Fibroblast of skin of abdomen (primary cell): ENCODE measurements around the gene CPXM2.

Experiments
- DNase-seq: peaks from one replicate; pipeline ENCODE4 v3.0.0-alpha.2; 2013

Gene CPXM2

DNA sequence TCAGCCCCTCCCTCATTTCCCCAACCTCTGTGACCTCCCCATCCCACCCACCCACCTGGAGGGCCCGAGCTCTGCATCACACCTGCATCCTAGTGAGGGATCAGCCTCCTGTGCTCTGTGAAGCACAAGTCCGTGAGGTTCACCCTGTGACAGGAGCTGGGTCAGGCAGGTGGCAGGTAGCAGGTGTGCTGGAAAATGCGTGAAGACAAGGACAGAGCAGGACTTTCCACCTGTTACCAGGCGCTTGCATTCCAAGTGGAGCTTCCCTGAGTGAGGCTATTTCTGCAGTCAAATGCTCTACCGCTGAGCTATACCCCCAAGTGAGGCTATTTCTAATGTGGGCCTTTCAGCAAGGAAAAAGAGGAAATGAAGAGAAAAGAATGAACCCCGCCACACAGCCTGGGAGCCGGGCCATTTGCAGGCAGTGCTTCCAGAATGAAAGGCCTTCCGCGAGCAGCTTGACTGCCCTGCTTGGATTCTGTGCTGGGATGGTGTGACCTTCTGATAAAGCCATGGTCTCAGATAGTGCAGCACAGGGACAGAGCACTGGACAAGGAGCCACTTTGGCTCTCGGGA lies 13.3 kb upstream of the CPXM2 start:
- no peak for DNase-seq

DNA sequence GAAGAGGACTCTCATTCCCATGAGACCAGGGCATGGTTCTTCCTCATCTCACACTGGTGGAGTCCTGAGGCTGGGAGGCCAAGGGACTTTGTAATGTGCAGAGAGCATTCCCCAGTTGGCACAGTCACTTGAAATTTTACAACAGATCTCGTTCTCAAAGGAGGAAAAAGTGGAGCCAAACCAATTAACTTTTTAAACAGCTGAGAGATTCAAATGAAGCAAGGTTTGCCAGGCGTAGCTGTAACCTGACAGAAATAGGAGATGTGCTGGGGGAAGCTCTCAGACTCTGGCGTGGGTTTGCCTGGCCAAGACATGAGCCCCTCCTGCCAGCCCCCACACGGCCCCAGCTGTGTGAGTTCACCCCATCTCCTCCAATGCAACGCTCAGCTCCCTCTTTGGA lies 12.0 kb upstream of the CPXM2 start:
- DNase-seq, result no peak

DNA sequence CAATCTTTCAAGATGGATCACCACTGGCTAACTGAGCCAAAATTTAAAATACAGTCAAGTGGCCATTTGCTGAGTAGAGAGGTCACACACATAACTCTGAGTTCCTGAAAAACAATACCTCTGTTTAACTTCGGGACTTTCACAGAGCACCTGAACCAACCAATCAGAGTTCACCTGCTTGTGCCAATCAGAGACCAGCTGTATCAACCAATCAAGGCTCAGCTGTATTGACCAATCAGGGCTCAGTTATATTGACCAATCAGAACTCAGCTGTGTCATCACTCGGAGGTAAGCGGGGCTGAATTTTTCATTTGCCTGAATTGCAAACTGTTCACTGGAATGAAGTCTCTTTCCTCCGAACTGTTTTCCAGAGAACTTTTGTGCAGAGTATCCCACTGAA lies 10.0 kb upstream of the CPXM2 start:
- no peak for DNase-seq

DNA sequence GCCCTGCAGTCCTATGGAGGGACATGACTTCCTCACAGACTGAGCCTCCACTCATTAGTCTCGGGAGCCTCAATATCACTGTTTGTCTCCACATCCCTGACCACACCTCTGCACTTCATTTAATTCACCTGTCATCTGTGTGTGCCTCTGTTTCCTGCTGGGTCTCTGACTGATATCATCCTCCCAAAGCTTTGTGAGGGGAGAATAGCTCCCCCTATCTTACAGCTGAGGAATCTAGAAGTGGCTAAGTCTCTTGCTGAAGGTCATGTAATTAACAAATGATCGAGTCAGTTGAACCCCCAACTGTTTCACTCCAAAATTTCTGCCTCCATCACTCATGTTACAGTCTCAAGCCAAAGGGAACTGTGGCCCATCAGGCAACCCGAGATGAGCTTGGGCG lies 5.5 kb upstream of the CPXM2 start:
- DNase-seq, result no peak

DNA sequence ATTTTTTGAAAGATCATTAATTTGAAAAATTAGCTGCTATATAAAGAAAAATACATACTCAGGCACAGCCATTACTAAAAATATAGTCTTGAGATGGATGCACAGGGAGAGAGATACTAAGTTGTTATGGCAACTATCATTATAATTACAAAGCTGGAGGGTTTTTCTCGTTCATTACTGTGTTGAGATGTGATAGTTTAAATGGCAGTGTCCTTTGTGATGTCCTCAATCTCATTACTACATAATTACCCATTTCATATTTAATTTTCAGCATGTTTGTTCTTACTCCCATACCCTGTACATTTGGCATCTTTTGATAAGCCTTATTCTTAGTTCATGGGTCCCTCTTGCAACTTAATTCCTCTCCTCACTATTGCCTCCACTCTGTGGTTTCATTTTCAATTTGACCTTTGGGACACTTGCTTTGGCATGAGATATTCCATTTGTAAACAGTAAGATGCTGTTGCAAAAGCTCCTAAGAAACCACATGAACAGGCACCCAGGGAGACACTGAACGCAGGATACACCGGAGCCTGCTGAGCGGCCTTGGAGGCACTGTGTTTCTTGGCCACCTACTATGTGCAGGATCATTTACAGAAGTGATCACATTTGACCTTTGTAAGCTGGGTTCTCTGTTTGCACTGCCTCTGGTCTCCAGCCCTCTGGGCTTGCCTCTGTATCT lies 4.8 kb upstream of the CPXM2 start:
- no peak for DNase-seq

DNA sequence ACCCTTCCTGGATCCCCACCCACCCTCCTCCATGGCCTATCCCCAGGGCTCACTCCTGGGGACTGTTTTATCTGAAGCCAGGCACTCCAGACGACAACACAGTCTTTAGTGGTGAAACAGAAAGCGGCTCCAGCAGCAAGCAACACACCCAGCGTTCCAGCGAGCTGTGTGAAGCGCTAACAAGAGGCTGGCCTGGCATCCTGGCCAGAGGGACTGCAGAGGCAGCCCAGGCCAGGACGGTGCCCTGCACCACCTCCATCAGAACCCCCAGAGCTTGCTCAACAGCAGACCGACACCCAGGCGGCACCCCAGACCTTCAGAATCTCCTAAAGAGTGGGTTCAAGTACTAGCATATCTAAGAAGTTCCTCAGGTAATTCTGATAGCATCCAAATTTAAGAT lies 2.0 kb upstream of the CPXM2 start:
- DNase-seq, result no peak

DNA sequence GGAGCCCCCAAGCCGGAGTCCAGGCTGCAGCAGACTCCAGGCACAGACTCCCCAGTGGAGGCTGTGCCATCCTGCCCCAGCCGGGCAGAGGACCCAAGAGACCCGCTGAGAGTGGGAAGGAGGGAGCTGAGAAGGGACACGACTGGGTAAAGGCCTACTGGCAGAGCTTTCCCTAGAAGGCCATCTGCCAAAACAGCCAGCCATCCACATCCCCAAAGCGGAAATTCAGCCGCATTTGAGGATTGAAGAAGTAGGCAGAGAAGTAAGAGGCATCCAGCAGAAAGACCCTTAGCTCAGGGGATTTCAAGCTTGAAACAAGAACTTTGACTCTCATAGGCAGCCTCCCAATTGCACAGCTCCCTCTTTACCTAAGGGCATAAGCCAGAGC lies 857 bp downstream of the CPXM2 start:
- no peak for DNase-seq

DNA sequence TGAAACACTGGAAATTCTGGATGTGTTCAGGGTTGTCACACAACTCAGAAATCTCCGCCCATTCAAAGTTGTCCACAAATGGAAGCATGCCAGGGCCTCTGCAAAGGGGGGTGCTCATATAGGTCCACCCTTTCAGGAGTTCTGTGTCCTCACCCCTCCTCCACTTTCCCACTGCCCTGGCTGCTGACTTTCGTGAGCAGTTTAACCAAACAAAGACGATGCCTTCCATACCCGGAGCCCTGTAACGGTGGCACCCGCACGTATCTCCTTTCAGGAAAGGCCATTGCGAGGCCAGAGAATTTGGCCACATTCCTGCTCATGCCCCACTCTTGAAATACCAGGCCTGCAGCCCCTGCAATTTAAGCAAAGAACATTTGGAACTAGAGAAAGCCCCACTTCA lies 1.4 kb downstream of the CPXM2 start:
- DNase-seq, result peak; percentile 65

DNA sequence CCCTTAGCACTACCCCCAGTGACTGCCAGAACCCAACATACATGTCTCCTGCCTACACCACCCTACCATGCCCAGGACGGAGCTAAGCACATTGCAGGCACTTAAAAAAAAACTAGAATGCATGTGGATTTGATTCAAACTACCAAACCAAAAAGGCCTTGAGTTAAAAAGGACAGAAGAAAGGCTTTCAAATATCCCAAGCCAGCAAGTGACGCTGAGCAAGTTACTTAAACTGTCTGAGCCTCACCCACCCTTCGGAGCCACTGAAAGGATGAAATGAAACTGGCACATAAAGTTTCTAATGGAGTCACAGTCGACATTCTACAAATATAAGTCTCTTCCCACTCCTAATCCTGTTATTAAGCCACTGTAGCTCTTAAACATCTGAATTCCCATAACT lies 1.8 kb downstream of the CPXM2 start:
- no peak for DNase-seq

DNA sequence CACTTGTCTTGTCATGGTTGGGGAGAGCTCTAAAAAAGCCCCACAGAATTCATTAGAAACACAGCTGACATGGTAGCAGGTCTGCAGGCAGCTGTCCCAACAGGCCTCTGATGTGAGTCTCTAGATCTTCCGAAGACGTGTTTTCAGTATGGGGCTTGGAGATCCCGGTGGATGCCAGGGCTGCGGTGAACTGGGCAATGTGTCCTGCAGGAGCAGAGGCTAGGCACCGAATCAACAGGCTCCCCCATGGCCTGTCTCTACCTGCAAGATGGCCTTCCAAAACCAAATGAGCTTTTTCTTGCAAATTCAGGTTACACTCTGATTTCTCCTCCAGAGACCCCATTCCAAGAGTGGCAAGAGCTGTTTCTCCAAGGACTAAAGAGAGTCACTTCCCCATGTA lies 2.9 kb downstream of the CPXM2 start:
- no peak for DNase-seq

DNA sequence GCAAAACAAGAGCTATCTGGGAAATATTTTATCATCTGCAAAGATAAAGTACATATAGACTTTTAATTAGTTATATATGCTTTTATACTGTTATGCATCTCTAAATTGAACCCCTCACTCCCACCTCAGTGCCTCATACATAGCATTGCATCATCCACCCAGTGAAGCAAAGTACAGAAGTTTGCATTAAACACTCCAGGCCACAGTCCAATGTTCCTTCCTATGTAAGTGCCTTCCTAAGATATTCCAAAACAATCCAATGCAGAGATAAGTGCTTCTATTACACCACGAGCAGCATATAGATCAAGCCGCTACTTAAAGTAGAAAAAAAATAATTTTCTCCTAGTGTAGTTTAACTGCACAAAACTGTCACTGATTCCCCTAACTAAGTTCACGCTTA lies 3.4 kb downstream of the CPXM2 start:
- DNase-seq, result no peak

DNA sequence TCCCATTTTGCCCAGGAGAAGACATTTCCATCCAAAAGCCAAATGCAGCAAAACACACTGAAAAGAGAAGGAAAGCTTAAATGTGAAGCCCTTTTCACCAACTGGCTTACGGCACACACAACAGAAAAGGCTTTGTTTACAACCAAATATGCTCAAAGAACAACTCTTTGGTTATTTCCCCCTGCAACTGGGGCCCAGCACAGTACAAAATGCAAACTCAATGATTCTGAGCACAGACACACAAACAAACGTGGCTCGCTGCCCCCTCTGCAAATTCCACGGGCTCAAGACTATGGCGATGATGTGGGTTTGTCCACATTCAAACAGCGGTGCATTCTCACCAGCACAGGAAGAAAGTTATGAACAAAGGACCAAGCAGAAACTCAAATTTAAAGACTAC lies 5.3 kb downstream of the CPXM2 start:
- DNase-seq, result no peak

DNA sequence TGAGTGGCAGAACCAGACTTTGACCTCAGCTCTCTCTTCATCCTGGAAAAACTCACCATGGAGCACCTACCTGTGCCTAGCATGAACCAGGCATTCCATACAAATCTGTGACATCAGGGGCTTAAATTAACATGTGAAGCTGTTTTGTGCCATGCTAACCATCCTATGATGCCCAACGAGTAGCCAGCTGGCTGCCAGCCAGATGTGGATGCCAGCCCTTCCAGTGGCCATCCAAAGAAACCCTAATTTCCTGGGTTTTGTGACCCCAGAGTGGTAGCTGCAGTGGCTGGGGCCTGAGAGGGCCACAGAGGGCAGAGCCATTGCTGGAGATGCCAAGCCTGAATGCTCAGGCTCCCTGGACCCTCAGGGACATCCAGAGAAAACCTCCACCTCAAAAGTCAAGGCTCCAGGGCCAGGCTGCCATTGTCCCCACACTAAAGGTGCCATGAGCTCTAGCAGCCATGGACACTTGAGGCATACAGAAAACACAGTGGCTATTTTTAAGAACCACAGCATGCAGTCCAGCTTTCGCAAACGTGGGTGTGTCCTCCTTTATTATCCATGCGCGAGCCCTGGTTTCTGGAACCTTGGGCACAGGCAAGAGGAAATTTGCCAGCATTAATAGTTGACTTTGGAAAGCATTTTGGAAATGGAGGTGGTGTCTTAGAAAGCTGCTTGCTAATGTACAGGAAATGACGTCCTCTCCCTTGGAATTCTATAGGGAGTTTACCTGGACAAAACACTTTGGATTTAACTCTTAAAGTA lies 6.0 kb downstream of the CPXM2 start:
- no peak for DNase-seq

DNA sequence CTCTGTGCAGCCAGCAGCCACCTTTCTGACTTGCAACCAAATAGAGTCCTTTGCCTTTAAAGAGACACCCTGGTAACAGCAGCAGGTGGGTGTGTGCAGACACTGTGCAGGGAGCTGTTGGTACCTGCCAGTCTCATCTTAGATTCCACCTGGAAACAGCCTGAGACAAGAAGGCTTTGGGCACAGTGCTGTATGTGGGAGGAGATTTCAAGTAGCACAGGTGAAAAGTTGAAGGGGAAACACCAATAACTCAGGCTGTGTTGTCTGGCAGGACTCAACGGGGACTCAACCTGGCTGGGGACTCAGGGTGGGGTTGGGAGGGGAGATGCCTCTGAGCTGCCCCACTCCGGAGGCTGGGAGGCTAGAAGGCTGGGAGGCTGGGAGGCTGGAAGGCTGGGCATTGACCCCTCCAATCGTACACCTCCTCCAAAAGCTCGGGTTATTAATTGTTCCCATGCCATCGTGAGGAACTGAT lies 6.7 kb downstream of the CPXM2 start:
- DNase-seq, result no peak

DNA sequence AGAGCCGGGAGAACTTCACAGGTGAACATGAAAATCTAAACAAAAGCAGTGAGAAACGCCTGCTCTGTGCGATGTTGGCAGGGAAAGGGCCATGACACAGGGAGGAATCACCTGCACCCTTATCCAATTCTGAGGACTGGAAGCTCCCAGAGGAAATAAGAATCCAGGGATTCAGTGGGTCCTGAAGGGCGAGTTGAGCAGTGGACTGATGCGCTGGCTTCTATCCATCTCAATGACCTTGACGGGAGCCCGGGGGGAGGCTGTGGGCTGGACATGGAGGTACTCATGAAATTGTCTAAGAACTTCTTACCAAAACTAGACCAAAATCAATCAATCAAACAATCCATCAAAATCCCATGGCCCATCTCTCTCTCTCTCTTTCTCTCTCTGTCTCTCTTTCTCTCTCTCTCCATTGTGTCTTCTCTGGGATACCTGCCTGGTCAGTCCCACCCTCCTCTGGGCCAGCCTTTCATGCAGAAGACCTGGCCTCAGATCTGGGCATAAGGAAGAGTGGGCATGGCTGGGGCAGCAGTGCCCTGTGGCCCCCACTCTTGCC lies 7.2 kb downstream of the CPXM2 start:
- no peak for DNase-seq

DNA sequence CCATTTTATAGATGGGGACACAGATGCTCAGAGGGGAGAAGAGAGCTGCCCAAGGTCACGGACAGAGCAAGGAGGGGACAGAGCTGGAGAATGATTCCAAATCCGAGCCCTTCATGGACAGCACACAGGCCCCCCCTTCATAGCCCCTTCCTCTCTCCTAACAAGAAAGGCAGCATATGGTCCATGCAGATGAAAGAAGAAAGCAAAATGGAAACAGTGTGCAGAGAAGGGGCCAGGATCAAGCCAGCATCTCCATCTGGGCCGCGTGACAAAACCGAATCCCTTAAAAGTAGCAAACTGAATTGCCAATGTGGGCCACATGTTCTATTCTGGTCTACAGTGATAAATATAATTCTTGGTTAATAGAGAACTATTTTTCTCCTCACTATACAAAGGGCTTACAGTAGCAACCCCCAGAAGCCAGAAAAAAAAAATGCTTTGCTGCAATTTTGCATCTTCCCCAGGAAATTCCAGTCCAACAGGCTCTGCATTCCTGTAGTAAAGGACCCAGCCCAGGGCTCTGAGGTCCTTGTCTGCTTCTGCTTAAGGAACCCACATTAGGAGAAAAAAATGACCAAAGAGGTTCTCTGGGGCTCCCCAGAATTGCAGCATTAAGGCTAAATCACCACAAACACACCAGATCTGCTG lies 7.8 kb downstream of the CPXM2 start:
- peak; percentile 53 for DNase-seq

DNA sequence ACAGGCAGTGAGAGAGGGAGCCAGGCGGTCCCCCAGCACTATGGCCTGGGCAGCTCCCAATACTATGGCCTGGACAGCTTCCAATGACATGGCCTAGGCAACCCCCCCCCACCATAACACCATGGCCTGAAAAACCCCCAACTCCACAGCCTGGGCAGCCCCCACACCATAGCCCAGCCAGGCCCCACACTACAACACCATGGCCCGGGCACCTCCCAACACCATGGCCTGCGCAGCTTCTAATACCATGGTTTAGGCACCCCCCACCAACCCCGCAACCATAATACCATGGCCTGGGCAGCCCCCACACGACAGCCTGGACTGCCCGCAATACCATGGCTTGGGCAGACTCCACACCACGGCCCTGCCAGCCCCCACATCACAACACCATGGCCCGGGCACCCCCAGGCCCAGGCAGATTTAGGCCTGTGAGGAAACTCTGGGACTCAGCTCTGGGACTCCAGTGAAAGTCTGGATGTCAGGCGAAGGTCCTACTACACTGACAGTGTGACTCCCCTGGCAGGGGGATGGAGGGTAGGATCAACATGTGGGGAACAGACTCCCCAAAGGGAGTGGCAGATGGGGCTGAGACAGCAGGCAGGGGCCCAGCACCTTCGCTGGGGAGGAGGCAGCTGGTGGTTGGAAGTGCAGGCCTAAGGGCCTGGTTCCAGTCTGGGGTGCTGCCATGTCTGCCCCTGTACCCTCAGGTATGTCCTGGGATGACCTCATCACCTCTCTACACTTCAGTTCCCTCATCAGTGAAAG lies 8.7 kb downstream of the CPXM2 start:
- DNase-seq, result no peak

DNA sequence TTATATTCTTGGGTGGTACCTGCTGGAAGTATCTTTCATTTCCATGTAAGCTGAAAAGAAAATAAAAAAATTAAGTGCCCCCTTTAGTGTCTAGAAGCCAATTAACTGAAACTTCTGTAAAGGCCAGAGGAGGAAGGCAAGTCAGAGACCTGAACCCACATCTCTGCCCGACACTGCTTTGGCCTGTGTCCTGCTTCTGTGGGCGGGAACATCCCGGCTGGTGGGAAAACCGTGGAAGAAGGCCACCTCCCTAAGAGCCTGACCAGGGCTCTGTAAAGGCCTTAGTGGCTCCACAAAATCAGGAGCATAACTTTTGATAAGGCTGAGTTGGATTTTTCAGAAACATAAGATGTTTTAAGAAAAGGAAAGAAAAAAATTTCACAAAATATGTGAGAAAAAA lies 9.4 kb downstream of the CPXM2 start:
- no peak for DNase-seq

DNA sequence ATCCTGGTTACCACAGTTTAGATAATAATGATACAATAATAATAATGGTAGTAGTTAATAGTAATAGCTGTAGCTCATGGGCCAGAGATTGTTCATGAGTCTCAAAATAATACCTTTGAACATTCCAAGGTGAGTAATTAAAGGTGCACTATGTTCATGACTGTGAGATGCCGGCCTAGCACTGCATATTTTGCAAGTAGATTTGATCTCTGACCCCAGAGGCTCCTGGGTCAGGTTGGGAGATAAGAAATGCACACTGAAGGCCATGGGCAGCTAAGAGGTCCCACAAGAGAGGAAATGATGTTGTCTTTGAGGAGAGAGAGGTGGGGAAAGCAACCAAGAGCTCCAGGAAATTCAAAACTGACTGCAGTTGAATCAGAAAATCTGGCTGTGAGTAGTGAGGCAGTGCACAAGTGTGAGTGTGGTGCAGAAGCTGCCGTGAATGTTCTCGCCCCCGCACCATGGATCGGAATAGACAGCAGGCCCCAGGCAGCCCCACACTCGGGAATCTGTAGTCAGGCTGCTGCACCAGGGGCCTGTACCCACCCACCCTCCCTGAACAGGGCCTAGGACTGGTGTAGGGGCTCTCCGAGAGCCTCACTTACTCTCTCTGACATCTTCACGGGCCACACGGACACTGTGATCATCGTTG lies 11.9 kb downstream of the CPXM2 start:
- no peak for DNase-seq

DNA sequence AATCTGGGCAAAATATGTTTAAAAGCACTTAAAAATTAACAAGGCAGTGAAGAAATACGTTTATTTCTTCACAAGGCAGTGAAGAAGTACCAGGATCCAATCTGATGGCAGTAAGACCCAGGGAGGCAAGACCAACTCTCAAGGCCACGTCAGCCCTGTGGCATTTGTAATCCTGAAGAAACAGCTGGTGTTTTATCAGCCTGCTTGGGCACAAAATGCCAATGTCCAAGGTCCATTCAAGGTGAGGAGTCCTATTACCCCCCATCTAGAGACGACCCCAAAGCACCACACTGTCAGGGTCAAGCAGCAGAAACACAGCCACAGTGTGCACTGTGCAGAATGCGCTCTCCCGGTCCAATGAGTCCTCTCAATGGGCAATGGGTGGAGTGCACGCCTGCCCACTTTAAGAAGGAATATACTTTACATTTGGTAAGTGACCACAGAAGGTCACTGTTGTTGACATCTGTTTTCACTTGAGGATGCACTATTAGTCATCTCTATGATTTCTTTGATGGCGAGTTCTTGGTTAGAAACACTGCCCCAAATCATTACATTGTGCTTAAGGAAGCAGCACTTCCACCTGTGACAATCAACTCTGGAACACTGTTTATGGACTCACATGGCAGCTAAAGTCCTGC lies 12.8 kb downstream of the CPXM2 start:
- peak; percentile 26 for DNase-seq

DNA sequence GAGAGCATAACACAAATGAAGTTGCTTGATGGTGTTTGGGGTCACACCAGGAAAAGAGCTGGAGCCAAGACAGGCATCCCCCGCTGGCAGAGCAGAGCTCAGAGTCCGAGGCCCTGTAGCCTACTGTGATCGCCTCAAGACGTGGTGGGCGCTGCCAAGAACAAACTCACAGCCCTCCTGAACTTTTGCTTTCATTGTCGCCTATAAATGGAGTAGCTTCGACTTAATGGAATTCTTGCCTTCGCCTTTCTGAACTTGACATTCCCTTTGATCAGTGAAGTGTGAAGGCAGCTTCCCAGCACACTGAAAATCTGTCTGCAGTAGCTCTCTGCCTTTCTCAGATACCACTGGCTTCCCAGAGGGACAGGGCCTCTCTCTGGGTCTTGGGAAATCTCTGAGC lies 21.3 kb downstream of the CPXM2 start:
- DNase-seq, result peak; percentile 54
